Sigmoid colon (tissue), 7 donors: ENCODE data around the gene PTH1R. TPM values are rescaled to one million over a fixed set of nuclear protein-coding genes. Genes with fewer than 3 reads are reported as not detected.

Experiments used
- DNase-seq: peaks from one replicate; pipeline ENCODE4 v3.0.0-alpha.2; 2019
- H3K27ac ChIP-seq, 4 donors: fragments of 200-600 bp; sonication (generic); one replicate each; pipeline ENCODE4 v1.5.1; 2016 to 2019; ENCODE audit warnings: mild to moderate bottlenecking in 1 of 4
- H3K27me3 ChIP-seq, 3 donors: fragments of 200-600 bp; sonication (generic); one replicate each; pipeline ENCODE4 v1.5.1; 2019; ENCODE audit warnings: mild to moderate bottlenecking in 1 of 3
- H3K36me3 ChIP-seq, 4 donors: fragments of 200-600 bp; sonication (generic); one replicate each; pipeline ENCODE4 v1.5.1; 2016 to 2019
- H3K4me1 ChIP-seq, 4 donors: fragments of 200-600 bp; sonication (generic); one replicate each; pipeline ENCODE4 v1.5.1; 2017 to 2019
- H3K4me3 ChIP-seq, 4 donors: fragments of 200-600 bp; sonication (generic); one replicate each; pipeline ENCODE4 v1.5.1; 2017 to 2019; ENCODE audit warnings: mild to moderate bottlenecking in 2 of 4, moderate library complexity in 1 of 4
- H3K9me3 ChIP-seq, 4 donors: fragments of 200-600 bp in 3 of 4; sonication (generic) in 3 of 4; one replicate each; pipeline versions ENCODE4 v1.5.1 to v1.6.1; 2013 to 2019
- EP300 ChIP-seq, 4 donors: sonication (generic); formaldehyde crosslinking; IDR thresholded peaks; one replicate each; pipeline ENCODE4 v1.6.1; 2017; ENCODE audit warnings: antibody characterized with exemption in 4 of 4
- POLR2A ChIP-seq, 2 donors: fragments of 450-650 bp; IDR thresholded peaks; one replicate each; pipeline ENCODE4 v1.6.1; 2016; ENCODE audit warnings: antibody characterized with exemption in 2 of 2, mild to moderate bottlenecking in 2 of 2, moderate library complexity in 2 of 2
- POLR2AphosphoS5 ChIP-seq, 4 donors: sonication (generic); formaldehyde crosslinking; IDR thresholded peaks; one replicate each; pipeline ENCODE4 v1.6.1; 2017; ENCODE audit warnings: antibody characterized with exemption in 4 of 4
- WGBS, 2 donors: extraction: QIAGEN DNeasy Blood & Tissue Kit; methylation state at CpG; one replicate each; pipeline ENCODE4 v1.1.7; 2013; 5-methylcytosine and 5-hydroxymethylcytosine counted together
- intact Hi-C: fragments of 100-400 bp; cut with DNase I; formaldehyde crosslinking; loops from one replicate; pipeline ENCODE4 v1.15.1; 2023
- polyA plus RNA-seq, 3 donors: library from polyadenylated mRNA; stranded (reverse); fragments of 200-250 nt; gene quantifications; one replicate each; pipeline ENCODE4 v1.2.3, GENCODE V29; 2013
- total RNA-seq, 4 donors: library from RNA; depleted of rRNA; stranded (reverse); fragments of >200 nt; gene quantifications; one replicate each; pipeline ENCODE4 v1.1.0, GENCODE V29; 2016
- TF ChIP-seq, protein P1 (sequence below), 4 experiments: fragments of 450-650 bp in 3 of 4; fragments of 200-600 bp in 1 of 4; IDR thresholded peaks; one replicate each; pipeline ENCODE4 v1.5.1; 2016 to 2019; ENCODE audit warnings: antibody characterized with exemption in 4 of 4, mild to moderate bottlenecking in 3 of 4, moderate library complexity in 2 of 4
- donor health status: healthy with polysubstance abuse.
- donor health status: Bipolar disorder and iron deficiency.
- donor health status: healthy.

PTH1R gene
- total and polyA plus RNA-seq, 7 donors, result 1.2 to 9.0 (median 4.6) TPM

- intact Hi-C loops, result no loop called here
- Histone ChIP-seq H3K4me3 (no peak overlapping the region), H3K27me3 (no peaks in the 10 kb centered on the region), H3K9me3 (no peaks in the 10 kb centered on the region), H3K4me1 (peaks cover 0 to 13% (median 10%) of the 10 kb centered on the region in 4 donors), H3K36me3 (no peaks in the 10 kb centered on the region), H3K27ac (no peak overlapping the region)
- DNase-seq, result peak; percentile 40
- TF ChIP-seq, protein P1, sequence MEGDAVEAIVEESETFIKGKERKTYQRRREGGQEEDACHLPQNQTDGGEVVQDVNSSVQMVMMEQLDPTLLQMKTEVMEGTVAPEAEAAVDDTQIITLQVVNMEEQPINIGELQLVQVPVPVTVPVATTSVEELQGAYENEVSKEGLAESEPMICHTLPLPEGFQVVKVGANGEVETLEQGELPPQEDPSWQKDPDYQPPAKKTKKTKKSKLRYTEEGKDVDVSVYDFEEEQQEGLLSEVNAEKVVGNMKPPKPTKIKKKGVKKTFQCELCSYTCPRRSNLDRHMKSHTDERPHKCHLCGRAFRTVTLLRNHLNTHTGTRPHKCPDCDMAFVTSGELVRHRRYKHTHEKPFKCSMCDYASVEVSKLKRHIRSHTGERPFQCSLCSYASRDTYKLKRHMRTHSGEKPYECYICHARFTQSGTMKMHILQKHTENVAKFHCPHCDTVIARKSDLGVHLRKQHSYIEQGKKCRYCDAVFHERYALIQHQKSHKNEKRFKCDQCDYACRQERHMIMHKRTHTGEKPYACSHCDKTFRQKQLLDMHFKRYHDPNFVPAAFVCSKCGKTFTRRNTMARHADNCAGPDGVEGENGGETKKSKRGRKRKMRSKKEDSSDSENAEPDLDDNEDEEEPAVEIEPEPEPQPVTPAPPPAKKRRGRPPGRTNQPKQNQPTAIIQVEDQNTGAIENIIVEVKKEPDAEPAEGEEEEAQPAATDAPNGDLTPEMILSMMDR (IDR thresholded peaks at IDR 0.05), result no peak
- TF ChIP-seq EP300 (IDR thresholded peaks at IDR 0.05) (no peak), POLR2AphosphoS5 (IDR thresholded peaks at IDR 0.05) (no peak), POLR2A (IDR thresholded peaks at IDR 0.05) (no peak)
- WGBS, 2 donors, result 87 to 88% methylated on average over 7 of the region's 7 CpGs
Observed at GRCh38 chr3:46862369-46863025, 15.0 kb upstream of the PTH1R start.

- intact Hi-C loops, result no loop called here
- H3K27ac ChIP-seq, result no peak within 1 kb of the TSS
- peak; percentile 43 for DNase-seq
- WGBS, 2 donors, result 55 to 83% methylated on average over 7 of the region's 7 CpGs
- H3K27me3 ChIP-seq, result no peaks in the 10 kb centered on the region
- no peak for TF ChIP-seq EP300 (IDR thresholded peaks at IDR 0.05)
- no peak for TF ChIP-seq POLR2AphosphoS5 (IDR thresholded peaks at IDR 0.05)
- TF ChIP-seq POLR2A (IDR thresholded peaks at IDR 0.05), result no peak
- TF ChIP-seq, protein P1 (IDR thresholded peaks at IDR 0.05), result no peak
- peaks cover 0 to 21% (median 18%) of the 10 kb centered on the region in 4 donors for H3K4me1 ChIP-seq
- H3K4me3 ChIP-seq, result no peak within 1 kb of the TSS
- H3K9me3 ChIP-seq, result no peaks in the 10 kb centered on the region
- H3K36me3 ChIP-seq, result no peaks in the 10 kb centered on the region
Observed at GRCh38 chr3:46863261-46863782, 14.2 kb upstream of the PTH1R start, which contains the start of gene MYL3. Gene MYL3, minus strand, starts transcription at chr3:46863444. Its CDS starts 54 bp downstream, at chr3:46863390.

DNA sequence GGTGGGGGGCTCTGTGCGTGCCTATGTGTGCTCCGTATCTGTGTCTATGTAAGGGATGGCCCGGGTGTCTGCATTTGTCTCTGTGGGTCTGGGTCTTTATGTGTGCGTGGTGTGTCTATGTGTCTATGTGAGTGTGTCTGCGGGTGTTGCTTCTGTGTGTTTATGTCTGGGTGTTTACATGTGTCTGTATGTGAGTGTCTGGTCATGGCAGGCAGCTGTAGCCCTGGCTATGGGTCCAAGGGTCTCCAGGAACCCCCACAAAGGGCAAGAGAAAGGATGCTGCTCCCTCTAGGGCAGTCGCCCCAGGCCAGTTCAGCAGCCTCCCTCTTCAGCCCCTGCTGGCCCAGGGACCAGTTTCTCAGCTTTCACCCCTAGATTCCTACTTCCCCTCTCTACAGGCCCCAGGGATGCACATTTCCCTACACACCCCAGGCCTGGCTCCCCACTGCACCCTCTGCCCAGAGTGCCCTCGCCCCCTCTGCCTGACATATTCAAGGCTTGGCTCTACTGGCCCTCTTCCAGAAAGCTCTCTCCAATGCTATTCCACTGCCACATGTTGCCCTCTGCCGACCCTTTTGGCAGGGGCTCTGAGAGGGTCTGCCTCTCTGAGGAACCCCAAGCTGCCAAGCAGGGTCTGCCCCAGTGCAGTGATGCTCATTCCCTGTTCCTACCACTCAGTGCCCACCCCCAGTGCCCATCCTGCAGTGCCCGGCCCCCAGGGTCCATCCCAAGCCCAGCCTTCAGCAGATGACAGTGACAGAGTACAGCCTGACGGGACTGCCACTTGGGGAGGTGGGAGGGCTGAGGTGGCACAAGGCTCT is 13.2 kb upstream of the PTH1R start:
- no peaks in the 10 kb centered on the region for H3K9me3 ChIP-seq
- H3K27ac ChIP-seq, result no peak overlapping the region
- TF ChIP-seq EP300 (IDR thresholded peaks at IDR 0.05) (no peak), POLR2A (IDR thresholded peaks at IDR 0.05) (no peak), POLR2AphosphoS5 (IDR thresholded peaks at IDR 0.05) (no peak)
- TF ChIP-seq, protein P1 (IDR thresholded peaks at IDR 0.05), result no peak
- no peaks in the 10 kb centered on the region for H3K27me3 ChIP-seq
- H3K4me1 ChIP-seq, result peaks cover 0 to 27% (median 22%) of the 10 kb centered on the region in 4 donors
- intact Hi-C loops, result no loop called here
- H3K36me3 ChIP-seq, result no peaks in the 10 kb centered on the region
- peak; percentile 66 for DNase-seq
- H3K4me3 ChIP-seq, result no peak overlapping the region
- 76 to 80% methylated on average over 10 of the region's 10 CpGs for WGBS, 2 donors

- no peaks in the 10 kb centered on the region for H3K27me3 ChIP-seq
- intact Hi-C loops, result no loop called here
- H3K4me3 ChIP-seq, result no peak overlapping the region
- no peak for TF ChIP-seq POLR2AphosphoS5 (IDR thresholded peaks at IDR 0.05)
- no peak for TF ChIP-seq POLR2A (IDR thresholded peaks at IDR 0.05)
- no peak for TF ChIP-seq EP300 (IDR thresholded peaks at IDR 0.05)
- TF ChIP-seq, protein P1 (IDR thresholded peaks at IDR 0.05), result no peak
- 69 to 72% methylated on average over 12 of the region's 12 CpGs for WGBS, 2 donors
- H3K4me1 ChIP-seq, result peaks cover 0 to 27% (median 22%) of the 10 kb centered on the region in 4 donors
- no peaks in the 10 kb centered on the region for H3K9me3 ChIP-seq
- DNase-seq, result peak; percentile 62
- H3K36me3 ChIP-seq, result no peaks in the 10 kb centered on the region
- H3K27ac ChIP-seq, result no peak overlapping the region
Observed at GRCh38 chr3:46865031-46865507, 12.5 kb upstream of the PTH1R start.
